ENCODE results near the gene CAMKV.
"Not testable (repeated sequence)": the region's sequence is repeated elsewhere in the genome, so short reads cannot be mapped to it uniquely, and the experiment has no call there.

CAMKV gene, protein sequence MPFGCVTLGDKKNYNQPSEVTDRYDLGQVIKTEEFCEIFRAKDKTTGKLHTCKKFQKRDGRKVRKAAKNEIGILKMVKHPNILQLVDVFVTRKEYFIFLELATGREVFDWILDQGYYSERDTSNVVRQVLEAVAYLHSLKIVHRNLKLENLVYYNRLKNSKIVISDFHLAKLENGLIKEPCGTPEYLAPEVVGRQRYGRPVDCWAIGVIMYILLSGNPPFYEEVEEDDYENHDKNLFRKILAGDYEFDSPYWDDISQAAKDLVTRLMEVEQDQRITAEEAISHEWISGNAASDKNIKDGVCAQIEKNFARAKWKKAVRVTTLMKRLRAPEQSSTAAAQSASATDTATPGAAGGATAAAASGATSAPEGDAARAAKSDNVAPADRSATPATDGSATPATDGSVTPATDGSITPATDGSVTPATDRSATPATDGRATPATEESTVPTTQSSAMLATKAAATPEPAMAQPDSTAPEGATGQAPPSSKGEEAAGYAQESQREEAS

DNA sequence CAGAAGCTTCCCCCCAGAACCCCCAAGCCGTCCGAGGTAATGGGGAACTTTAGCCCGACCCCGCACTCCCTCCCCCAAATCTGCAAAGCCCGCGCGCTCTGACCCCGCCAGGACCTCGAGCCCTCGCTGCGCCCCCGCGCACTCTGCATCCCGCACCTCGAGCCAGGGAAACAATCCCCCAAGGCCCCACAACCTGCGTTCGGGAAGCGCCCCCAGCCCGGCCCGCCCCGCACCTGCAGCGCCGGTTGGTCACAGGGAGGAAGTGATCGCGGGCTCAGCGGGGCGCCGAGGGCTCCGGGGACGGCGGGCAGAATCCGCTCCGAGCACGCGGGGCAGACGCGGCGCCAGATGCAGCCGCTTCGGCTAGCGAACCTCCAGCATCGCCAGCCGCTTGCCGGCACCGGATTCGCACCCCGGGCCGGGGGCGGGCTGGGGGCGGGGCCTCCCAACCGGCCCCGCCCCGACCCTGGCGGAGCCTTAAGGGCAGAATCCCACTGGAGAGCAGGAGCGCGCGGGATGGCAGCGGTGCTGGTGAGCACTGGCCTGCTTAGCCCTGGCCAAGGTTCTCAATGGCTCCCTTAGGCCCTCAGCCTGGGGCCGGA is at the start of gene CAMKV:
TSS of gene CAMKV (minus strand) at position 382 of the 602 bp plus-strand sequence. CDS start 7,518 bp downstream, outside the sequence.
- no peak for DNase-seq

DNA sequence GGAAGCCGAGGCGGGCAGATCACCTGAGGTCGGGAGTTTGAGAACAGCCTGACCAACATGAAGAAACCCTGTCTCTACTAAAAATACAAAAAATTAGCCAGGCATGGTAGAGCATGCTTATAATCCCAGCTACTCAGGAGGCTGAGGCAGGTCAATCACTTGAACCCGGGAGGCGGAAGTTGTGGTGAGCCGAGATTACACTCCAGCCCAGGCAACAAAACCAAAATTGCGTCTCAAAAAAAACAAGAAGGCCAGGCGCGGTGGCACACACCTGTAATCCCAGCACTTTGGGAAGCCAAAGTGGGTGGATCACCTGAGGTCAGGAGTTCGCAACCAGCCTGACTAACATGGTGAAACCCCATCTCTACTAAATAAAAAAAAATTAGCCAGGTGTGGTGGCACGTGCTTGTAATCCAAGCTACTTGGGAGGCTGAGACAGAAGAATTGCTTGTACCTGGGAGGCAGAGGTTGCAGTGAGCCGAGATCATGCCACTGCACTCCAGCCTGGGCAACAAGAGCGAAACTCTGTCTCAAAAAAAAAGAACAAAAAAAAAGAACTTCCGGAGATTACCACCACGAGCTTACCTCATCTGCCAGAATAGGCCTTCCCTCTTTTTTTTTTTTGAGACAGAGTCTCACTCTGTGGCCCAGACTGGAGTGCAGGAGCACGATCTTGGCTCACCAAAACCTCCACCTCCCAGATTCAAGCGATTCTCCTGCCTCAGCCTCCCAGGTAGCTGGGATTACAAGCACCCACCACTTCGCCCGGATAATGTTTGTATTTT is 48.3 kb upstream of the CAMKV start:
- not testable (repeated sequence) for DNase-seq

DNA sequence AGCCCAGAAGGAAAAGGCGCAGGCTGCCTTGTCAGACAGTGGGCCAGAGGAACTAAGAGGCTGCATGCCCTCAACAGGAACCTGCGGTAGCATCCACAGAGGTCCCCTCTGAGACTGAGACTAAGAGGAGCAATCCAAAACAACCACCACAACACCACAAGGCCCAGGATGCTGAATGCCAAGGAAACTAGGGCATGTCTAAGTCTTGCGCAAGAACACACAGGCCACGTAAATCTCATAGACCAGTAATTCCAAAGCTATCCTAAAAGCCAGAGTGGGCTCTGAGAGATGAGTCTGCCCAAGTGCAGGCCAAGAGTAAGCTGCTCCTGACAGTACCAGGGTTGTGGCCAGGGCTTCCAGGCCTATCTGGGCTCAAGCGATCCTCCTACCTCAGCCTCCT is 47.0 kb upstream of the CAMKV start:
- DNase-seq = no peak

DNA sequence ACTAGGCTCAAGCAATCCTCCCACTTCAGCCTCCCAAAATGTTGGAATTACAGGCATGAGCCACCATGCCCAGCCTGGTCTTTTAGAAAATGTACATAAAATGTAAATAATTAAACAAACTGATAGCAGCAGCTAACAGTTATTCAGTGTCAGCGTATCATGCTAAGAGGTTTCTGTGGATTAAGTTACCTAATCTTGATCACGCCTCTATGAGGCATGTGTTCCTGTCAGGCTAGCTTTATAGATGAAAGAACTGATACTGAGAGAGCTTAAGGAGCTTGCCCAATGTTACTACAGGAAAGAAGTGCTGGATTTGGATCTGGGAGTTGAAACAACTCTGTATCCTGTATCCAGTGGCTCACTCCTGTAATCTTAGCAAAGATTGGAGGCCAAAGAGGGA is 45.2 kb upstream of the CAMKV start:
- DNase-seq = no peak

DNA sequence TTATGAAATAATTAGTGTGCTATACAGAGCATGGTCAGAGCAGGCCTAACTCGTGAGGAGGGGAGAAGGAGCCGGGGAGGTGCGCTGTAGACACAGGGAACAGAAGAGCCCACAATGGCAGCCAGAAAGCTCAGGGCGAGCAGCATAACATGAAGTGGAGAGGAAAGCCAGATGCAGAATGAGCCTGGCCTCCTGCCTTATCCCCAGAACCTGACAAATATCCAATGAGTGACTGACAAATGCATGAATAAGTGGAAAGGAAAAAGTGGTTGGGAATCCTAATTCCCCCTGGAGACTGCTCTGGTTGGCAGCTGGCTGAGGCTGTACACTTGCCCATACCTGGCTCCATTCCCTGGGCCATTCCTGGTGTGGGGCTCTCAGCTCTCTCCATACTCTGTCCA is 43.2 kb upstream of the CAMKV start:
- no peak for DNase-seq

DNA sequence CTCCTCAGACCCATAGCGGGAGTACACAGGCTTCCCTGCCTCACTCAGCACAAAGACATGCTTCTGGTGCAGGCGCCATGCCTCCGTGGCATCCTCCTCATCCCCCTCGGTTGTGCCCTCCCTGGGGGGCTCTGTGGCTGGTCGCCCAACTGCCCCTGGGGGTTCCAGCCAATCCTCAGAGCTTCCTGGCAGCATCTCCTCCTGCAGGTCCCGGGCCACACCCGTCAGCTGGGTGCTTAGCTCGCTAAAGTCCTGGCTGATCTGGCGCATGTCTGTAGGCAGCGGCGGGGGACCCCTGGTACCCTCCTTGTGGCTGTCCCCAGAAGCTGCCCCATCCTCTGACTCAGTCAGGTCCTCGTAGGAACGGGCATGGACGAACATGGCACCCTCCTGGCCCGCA is 41.9 kb upstream of the CAMKV start:
- DNase-seq = no peak

DNA sequence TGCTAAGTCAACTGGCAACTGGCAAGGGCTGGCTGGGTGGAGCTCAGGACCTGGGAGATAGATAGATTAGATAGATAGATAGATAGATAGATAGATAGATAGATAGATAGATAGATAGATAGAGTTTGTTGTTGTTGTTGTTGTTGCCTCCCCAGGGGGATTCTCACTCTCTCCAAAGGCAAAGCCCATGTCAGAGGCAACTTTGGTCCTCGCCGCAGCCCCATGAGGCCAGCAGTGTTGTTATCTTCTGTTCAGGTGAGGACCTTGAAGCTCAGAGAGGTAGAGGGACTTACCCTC is 41.4 kb upstream of the CAMKV start:
- DNase-seq = no peak

DNA sequence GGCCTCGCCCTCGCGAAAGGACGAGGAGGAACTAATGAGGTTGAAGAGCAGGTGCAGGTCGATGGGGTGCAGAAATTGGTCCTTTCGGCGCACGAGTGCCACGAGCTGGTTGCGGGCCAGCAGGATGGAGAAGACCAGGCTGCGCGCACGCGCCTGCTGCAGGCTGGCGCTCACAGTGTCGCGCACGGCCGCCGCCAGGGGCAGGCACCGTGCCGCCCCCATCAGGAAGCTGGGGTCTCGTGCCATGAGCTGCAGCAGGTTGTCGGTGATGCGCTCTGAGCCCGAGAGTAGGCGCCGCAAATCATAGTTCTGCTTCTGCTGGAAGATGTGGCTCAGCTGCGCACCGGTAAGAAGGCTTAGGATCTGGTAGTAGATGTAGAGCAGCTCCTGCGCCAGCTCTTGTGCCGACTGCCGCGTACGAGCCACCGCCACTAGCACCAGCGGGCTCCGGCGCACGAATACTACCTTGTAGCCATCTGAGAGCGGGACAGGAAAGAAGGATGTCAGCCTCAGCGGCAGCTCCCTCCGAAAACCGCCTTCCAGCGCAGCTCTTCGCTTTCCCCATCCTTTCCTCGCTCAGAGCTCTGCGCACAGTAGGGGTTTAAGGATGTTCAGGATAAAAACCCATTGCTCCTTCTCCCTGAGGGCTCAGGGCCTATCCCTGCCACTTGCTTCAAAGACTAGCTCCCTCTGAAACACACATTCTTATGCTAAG is 40.9 kb upstream of the CAMKV start:
- no peak for DNase-seq

DNA sequence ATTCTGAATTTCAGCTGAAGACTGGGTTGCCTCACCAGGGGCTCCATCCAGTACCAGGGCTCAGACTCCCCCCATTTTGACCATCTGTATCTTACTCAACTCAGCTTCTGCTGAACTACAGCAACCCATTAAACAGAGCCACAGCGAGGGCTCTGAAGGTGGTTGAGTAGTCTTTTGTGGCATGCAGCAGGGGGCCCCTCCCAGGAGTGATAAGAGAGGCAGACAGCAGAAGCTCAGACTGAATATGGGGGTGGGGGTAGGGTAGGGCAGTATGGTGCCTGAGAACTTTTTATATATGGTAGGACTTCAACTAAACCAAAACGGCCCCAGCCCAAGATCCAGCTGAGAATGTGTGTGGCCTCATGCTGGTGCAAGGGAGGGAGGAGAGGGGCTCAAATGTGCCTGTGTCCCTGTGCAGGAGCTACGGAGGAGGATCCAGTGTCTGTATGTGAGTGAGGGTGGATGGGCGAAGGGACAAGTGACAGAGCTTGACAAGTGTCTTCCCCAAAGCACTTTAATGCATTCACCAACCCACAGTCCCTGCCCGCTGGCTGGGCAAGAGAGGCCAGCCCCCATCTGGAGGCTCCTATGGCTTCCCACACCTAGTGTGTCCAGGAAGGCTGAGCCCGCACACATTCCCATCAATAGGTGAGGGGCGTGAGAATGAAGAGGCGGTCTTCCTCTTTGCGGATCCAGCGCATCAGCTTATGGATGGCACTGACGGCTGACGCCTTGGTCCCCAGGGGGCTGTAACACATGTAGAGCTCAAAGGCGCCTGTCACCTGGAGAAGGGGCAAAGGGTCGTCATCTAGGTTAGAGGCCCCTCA is 38.9 kb upstream of the CAMKV start:
- DNase-seq = no peak

DNA sequence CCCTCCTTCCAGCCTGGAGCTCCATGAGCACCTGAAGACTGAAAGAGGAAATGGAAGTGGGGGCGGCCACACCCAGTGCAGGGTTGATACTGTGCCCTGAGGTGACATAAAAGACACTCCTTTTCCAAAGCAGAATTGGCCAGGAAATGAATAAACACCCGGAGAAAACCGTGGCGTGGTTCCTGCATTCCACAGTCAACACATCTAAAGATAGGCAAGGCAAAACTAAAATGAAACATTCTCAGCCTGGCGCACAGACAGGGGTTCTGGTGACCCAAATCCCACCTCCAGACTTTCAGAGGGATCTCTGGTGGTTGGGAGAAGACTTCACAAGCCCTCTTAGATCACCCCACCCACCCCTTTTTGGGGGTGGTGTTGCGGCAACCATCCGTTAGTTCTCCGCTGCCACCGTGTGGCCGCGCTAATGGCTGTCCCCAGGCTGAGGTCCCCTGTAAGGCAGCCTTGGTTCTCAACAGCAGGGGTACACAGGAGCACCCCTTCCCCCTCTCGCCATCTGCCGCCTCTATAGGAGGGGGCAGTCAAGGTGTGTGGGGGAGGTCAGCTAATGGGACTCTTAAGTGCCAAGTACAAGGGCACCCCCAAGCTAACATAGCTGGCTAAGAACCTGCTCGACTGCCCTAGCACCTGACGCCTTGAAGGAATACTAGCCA is 36.5 kb upstream of the CAMKV start:
- DNase-seq = no peak

DNA sequence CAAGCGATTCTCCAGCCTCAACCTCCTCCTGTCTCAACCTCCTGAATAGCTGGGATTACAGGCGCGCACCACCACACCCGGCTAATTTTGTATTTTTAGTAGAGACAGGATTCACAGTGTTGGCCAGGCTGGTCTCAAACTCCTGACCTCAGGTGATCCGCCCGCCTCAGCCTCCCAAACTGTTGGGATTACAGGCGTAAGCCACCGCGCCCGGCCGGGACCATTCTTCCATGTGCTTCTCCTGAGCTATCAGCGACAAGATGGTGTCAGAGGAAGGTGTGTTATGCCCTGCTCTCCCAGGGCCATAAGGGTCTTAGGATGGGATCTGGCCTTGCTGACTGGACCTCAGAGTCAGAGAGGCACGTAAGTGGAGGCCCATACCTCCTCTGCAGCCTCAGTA is 34.7 kb upstream of the CAMKV start:
- not testable (repeated sequence) for DNase-seq

DNA sequence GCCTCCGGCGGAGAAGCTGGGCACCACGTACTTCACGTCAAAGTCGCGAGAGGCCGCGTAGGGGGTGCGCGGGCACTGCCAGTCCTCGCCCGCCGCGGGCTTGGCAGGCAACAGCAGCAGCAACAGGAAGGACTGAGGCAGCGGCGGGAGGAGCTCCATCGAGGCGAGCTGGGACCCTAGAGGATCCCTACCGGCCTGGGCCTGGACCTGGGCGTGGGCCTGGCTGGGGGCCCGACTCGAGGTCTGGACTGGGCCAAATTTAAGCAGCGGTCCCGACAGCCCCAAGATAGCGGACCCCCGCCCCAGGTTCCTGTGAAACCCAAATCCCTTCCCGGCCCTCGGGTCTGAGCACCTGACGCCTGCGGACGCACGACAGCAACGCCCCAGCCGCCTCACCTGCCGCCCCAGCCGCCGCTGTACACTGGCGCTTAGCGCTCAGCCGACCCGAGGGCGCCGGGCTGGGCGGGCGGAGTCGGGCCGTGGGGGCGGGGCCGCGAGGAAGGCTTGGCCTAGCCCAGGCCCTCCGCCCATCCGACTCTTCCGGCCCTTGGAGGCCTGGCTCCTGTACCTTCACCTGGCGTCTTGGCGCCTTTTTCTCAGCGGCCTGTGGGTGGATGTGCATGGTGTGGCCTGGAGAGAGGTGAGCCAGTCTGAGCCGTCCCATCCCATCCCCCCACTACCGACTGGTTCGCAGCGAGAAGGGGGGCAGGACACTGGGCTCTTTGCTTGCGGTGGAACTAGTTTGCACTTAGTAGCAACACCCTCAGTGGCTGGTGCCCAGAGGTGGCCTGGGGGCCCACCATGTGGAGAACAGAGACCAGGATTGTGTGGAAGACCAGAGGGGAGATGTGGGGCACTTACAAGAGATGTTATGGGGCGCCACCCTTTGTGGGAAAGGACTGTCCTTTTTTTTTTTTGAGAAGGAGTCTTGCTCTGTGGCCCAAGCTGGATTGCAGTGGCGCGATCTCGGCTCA is 34.0 kb upstream of the CAMKV start, which contains the start of gene MST1R:
TSS of gene MST1R (minus strand) at position 423 of the 974 bp plus-strand sequence. CDS start at position 159, 264 bp downstream.
- peak; percentile 29 for DNase-seq

DNA sequence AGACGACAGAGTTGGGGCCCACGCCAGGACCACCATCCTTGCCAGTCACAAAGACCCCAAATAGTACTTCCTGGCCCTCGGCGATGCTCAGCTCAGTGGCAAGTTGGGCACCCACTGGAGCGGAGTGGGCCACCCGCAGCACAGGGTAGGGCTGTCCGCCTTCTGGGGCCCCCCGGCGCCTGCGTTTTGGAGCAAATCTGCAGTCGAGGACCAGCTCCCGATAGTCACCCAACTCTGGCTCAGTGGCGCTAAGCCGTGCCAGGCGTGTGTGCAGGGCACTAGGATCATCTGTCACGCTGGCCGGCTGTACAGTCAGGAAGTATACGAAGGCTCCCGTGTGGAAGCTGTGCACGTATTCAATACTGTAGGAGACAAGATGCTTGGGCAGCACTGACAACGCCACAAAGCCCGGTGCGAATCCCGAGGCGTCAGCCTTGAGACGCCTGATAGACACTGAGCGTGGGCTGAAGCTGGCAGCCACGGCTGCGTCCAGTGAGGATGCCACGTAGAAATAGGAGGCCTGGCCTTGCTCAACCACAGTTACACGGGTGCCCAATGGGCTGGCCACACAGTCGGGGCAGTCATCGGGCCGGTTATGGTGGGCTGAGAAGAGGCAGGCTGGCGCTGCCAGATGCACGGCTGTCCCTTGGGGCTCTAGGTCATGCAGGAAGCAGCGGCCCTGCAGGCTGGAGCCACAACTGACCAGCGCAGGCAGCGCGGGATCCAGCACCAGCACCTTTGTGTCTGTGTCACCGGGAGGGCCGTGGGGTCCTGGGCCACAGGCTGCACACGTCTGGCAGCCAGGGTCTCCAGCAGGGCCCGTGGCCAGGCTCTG is 33.0 kb upstream of the CAMKV start:
- no peak for DNase-seq

DNA sequence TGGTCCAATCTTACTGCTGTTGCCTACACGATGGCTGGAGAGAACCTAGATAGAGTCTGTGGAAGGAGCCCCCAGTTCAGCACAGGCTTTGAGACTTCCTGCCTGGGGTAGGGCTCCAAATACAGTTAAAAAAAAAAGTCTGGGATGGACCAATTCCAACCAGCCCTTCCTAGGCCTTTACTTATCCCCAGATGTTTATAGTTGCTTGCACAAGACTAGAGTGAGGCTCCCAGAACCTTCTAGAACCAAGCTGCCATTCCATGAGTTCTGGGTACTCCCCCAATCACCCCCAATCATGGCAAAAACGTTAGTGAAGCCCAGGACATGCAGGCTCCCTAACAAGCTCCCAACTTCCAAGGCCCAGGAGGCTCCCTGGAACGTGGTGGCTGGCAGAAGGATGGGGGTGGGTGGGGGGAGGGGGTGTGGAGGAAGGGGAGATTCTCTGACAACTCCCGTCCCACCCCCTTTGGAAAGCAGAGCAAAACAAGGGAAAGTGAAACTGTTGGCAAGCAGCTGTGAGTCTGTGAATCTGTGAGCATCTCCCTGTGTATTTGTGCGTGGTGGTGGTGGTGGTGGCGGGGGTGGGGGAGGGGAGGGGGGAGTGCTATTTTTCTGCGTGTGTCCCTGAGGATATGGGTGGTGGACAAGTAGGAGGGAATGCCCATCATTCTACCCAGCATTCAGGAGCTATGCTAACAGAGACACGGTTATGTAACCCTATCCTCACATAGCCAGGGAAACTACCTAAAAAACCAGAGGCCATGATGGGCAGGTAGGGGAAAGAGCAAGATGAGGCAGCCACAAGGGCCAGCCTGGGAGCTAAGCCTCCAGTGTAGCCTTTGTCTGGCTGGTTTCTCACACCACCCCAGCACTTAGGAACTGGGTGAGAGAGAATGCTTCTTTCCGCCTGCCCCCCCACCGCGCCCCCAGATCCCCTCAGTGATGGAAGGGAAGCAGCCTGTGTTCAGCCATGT is 31.9 kb upstream of the CAMKV start:
- no peak for DNase-seq

DNA sequence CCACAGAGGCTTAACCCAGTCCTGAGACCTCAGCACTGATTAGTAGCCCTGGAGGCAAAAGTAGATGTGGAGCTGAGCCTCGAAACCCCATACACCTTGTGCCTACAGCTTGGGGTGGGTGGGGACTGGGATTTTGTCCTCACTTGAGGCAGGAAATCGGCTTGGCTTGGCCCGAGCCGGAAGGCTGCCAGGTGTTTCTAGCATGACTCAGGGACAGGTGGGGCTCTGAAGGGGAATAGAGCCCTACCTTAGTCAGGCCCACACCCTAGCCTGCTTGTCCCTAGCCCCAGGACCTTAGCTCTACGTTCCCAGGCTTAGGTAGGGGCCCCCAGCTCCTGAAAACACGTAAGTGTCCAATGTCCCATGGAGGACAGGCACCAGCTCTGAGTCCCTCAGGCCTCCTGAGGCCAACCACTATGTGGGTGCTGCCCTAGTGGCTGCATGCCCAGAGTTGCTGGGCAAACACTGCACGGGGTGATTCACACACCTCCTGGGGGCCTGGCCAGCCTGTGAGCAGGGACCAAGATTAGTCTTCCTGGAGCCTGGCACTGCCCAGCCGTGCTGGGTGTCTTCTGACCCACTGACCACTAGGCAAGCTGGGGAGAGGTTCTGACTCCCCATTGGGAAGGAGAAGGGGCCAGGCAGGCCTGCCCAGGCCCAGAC is 30.9 kb upstream of the CAMKV start:
- DNase-seq = no peak

DNA sequence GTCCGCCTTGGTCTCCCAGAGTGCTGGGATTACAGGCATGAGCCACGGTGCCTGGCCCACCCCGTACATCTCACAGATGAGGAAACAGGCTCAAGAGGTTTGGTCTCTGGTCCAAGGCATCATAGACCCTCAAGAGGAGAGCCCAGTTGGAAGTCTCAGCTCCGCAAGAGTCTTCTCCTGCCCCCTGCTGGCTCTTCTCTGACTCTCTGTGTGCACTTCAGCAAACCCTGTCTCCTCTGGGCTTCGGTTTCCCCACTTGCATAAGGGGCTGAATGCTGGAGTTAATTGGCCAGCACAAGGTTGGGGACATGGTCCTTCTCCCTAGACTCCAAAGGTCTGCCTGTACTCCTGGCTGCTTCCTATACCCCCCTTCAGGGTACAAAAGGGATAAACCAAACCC is 30.1 kb upstream of the CAMKV start:
- DNase-seq = no peak

DNA sequence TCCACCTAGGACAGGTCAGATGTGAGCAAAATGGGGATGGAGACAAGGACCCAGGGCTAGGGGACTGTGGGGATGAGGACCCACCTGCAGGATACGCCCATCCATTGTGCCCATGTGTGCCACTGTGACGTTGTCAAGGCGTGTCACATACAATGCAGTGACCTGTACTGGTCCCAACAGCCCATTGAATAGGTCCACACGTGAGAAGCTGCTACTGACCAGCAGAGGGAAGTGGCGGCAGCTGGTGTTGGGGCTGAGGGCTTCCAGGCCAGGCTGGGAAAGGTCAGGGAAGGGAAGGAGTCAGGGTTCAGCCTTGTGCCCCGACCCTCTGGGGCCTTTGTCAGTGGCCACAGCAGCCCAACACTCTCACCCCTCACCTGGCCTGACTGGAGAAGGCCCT is 29.3 kb upstream of the CAMKV start:
- DNase-seq = no peak

Data from SHP77 treated with DMSO at 0.1 percent for 48 hours (cell line).